GM23248 (cell line): Measurements from ENCODE around the gene PIP5K1C. TPM values are rescaled to one million over a fixed set of nuclear protein-coding genes. Genes with fewer than 3 reads are reported as not detected.

ENCODE experiments used
- DNase-seq: peaks from one replicate; pipeline ENCODE4 v3.0.0-alpha.2; 2015
- H2AFZ ChIP-seq: fragments of 200-600 bp; sonication (generic); 2 replicates; pipeline ENCODE4 v1.6.1; 2016; ENCODE audit warnings: antibody characterized with exemption
- H3F3A ChIP-seq: fragments of 200-600 bp; sonication (generic); 2 replicates; pipeline ENCODE4 v1.6.1; 2016; ENCODE audit warnings: mild to moderate bottlenecking, antibody characterized with exemption, mixed run types; ENCODE audit not compliant: insufficient read depth
- H3K27ac ChIP-seq: fragments of 200-600 bp; sonication (generic); 2 replicates; pipeline ENCODE4 v1.5.1; 2016; ENCODE audit warnings: mild to moderate bottlenecking
- H3K27me3 ChIP-seq: fragments of 200-600 bp; sonication (generic); replicated peaks from 2 replicates; pipeline ENCODE4 v1.6.1; 2016; ENCODE audit warnings: mild to moderate bottlenecking; ENCODE audit not compliant: insufficient read depth
- H3K36me3 ChIP-seq: fragments of 200-600 bp; sonication (generic); 2 replicates; pipeline ENCODE4 v1.6.1; 2016; ENCODE audit warnings: low read depth, mild to moderate bottlenecking
- H3K4me1 ChIP-seq: fragments of 200-600 bp; sonication (generic); 2 replicates; pipeline ENCODE4 v1.6.1; 2016; ENCODE audit warnings: mild to moderate bottlenecking; ENCODE audit not compliant: insufficient read depth
- H3K4me2 ChIP-seq: fragments of 200-600 bp; sonication (generic); one replicate; pipeline ENCODE4 v1.6.1; 2016; ENCODE audit warnings: mild to moderate bottlenecking; ENCODE audit not compliant: unreplicated experiment
- H3K4me3 ChIP-seq: fragments of 200-600 bp; sonication (generic); 2 replicates; pipeline ENCODE4 v1.5.1; 2016; ENCODE audit warnings: mild to moderate bottlenecking
- H3K79me2 ChIP-seq: fragments of 200-600 bp; sonication (generic); 2 replicates; pipeline ENCODE4 v1.6.1; 2016; ENCODE audit warnings: mild to moderate bottlenecking; ENCODE audit not compliant: insufficient read depth
- H3K9ac ChIP-seq: fragments of 200-600 bp; sonication (generic); 2 replicates; pipeline ENCODE4 v1.6.1; 2016; ENCODE audit warnings: mild to moderate bottlenecking
- H3K9me2 ChIP-seq: fragments of 200-600 bp; sonication (generic); 2 replicates; pipeline ENCODE4 v1.6.1; 2016; ENCODE audit warnings: mixed run types, mild to moderate bottlenecking, moderate library complexity; ENCODE audit not compliant: insufficient read depth
- H3K9me3 ChIP-seq: fragments of 200-600 bp; sonication (generic); one replicate; pipeline ENCODE4 v1.6.1; 2017; ENCODE audit warnings: low read depth
- H4K20me1 ChIP-seq: fragments of 200-600 bp; sonication (generic); 2 replicates; pipeline ENCODE4 v1.6.0; 2016; ENCODE audit not compliant: insufficient read depth
- EZH2 ChIP-seq: fragments of 200-600 bp; sonication (generic); IDR thresholded peaks from 2 replicates; pipeline ENCODE4 v1.6.1; 2018; ENCODE audit warnings: antibody characterized with exemption, mild to moderate bottlenecking; ENCODE audit not compliant: insufficient read depth, poor library complexity, severe bottlenecking
- EZH2phosphoT487 ChIP-seq: fragments of 200-600 bp; sonication (generic); IDR thresholded peaks from 2 replicates; pipeline ENCODE4 v1.6.1; 2018; ENCODE audit warnings: antibody characterized with exemption, moderate library complexity, mild to moderate bottlenecking, low read depth; ENCODE audit not compliant: insufficient read depth
- WGBS, 2 experiments: methylation state at CpG; one replicate each; pipeline ENCODE4 v1.1.6; 2015 to 2017; ENCODE audit warnings: low lambda C conversion rate in 2 of 2, low coverage in 1 of 2; ENCODE audit errors: missing lambda C conversion rate in 2 of 2; 5-methylcytosine and 5-hydroxymethylcytosine counted together
- in situ Hi-C: fragments of 300-500 bp; cut with MboI; formaldehyde crosslinking; loops from 2 replicates; pipeline ENCODE4 v1.15.0; 2020
- polyA plus RNA-seq: library from polyadenylated mRNA; unstranded; fragments of >200 nt; fragmentation: Nextera tagmentation; extraction: Ambion mirVana; gene quantifications from 2 replicates; pipeline ENCODE4 v1.2.1, GENCODE V29; 2016
- total RNA-seq: library from RNA; depleted of rRNA; stranded (reverse); fragments of >200 nt; shearing (Covaris generic); gene quantifications from 2 replicates; pipeline ENCODE4 v1.2.3, GENCODE V29; 2014

The PIP5K1C gene
- total and polyA plus RNA-seq, 2 experiments from 2014 or later, result 31.2 to 34.0 TPM

DNA sequence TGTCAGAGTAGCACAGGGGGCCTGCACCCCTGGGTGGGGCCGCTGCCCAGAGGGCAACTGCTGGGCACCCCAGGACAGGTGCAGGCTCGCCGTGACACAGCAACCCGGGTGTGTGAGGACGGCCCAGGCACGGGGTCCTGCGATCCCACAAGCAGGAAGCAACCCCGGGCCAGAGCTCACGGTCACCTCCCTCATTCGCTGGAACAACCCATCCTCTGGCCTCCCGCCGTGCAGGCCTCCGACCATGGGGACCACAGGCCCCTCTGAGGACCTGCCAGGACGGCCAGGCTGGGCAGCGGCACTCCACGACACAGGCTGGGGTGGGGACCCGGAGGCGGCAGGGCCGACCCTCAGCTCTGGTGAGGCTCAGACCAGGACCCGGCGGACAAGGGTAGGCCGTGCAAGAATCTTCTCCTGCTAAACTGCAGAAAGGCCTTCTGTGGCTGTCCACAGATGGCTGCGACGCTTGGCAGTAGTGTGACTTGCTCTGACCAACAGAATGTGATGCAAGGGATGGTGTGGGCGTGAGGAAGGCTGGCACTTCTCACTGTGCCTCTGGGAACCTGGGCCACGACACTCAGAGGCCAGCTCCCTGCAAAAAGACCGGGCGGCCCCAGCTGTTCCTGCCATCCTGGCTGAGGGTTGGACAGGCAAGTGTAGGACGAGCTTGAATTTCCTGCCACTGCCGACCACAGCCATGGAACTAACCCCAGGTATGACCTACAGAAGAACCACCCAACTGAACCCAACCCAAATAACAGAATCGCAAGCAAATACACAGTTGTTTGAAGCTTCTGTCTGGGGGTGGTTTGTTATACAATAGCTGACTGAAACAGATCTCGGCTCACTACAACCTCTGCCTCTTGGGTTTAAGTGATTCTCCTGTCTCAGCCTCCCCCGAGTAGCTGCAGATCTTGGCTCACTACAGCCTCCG is 26.5 kb downstream of the PIP5K1C start:
- H3K79me2 ChIP-seq, result peaks cover 50% of the 10 kb centered on the region
- TF ChIP-seq EZH2phosphoT487 (no peak), EZH2 (no peak)
- DNase-seq, result no peak
- no peaks in the 10 kb centered on the region for H3K27me3 ChIP-seq
- no peaks in the 10 kb centered on the region for H3K9me2 ChIP-seq
- no peaks in the 10 kb centered on the region for H3F3A ChIP-seq
- H3K4me1 ChIP-seq, result peaks cover 12% of the 10 kb centered on the region
- H4K20me1 ChIP-seq, result no peaks in the 10 kb centered on the region
- no peak overlapping the region for H3K9ac ChIP-seq
- no peaks in the 10 kb centered on the region for H3K36me3 ChIP-seq
- H3K27ac ChIP-seq, result no peak overlapping the region
- no peak overlapping the region for H2AFZ ChIP-seq
- no peak overlapping the region for H3K4me3 ChIP-seq
- no peak overlapping the region for H3K4me2 ChIP-seq
- no peaks in the 10 kb centered on the region for H3K9me3 ChIP-seq
- WGBS, 2 experiments, result 93 to 94% methylated on average over 32 to 33 of the region's 34 CpGs
- in situ Hi-C loops, result no loop called here

GRCh38 chr19:3672993-3673392 is 27.3 kb downstream of the PIP5K1C start:
- in situ Hi-C loops, result no loop called here
- no peaks in the 10 kb centered on the region for H3F3A ChIP-seq

DNA sequence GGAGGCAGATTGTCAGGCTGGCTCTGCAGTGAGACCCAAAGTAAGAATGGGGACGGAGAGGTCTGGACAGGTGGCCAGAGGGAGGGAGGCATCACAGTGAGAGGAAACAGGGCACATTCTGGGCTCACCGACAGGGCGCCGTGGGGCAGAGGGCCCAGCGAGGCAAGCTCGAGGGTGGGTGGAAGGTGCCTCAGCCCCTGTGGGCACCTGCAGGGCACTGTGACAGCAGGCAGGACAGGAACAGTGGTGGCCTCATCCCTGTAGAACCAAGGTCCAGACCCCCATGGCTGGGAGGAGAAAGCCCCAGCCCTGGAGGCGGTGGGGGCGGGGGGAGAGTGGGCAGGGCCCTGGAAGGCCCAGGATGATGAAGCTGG is 27.7 kb downstream of the PIP5K1C start:
- Histone ChIP-seq H3K79me2 (peaks cover 50% of the 10 kb centered on the region), H3K27ac (no peak overlapping the region), H3K9ac (no peak overlapping the region), H4K20me1 (no peaks in the 10 kb centered on the region), H3K4me1 (peaks cover 12% of the 10 kb centered on the region), H3K9me3 (no peaks in the 10 kb centered on the region), H3K36me3 (no peaks in the 10 kb centered on the region), H3K27me3 (no peaks in the 10 kb centered on the region), H3K4me3 (no peak overlapping the region), H3F3A (no peaks in the 10 kb centered on the region), H2AFZ (no peak overlapping the region), H3K9me2 (no peaks in the 10 kb centered on the region), H3K4me2 (no peak overlapping the region)
- DNase-seq, result no peak
- TF ChIP-seq EZH2phosphoT487 (no peak), EZH2 (no peak)
- WGBS, 2 experiments, result 93 to 96% methylated on average over 6 to 8 of the region's 8 CpGs
- in situ Hi-C loops, result no loop called here

More at GRCh38 chr19:3672993-3673392, 27.3 kb downstream of the PIP5K1C start:
- TF ChIP-seq EZH2phosphoT487 (no peak), EZH2 (no peak)
- Histone ChIP-seq H4K20me1 (no peaks in the 10 kb centered on the region), H3K9me3 (no peaks in the 10 kb centered on the region), H3K36me3 (no peaks in the 10 kb centered on the region), H3K4me3 (no peak overlapping the region), H3K4me2 (no peak overlapping the region), H3K27ac (no peak overlapping the region), H3K79me2 (peaks cover 50% of the 10 kb centered on the region), H3K9me2 (no peaks in the 10 kb centered on the region), H3K27me3 (no peaks in the 10 kb centered on the region), H2AFZ (no peak overlapping the region), H3K4me1 (peaks cover 12% of the 10 kb centered on the region), H3K9ac (no peak overlapping the region)
- DNase-seq, result no peak
- WGBS, 2 experiments, result 98 to 100% methylated on average over 10 to 13 of the region's 13 CpGs

DNA sequence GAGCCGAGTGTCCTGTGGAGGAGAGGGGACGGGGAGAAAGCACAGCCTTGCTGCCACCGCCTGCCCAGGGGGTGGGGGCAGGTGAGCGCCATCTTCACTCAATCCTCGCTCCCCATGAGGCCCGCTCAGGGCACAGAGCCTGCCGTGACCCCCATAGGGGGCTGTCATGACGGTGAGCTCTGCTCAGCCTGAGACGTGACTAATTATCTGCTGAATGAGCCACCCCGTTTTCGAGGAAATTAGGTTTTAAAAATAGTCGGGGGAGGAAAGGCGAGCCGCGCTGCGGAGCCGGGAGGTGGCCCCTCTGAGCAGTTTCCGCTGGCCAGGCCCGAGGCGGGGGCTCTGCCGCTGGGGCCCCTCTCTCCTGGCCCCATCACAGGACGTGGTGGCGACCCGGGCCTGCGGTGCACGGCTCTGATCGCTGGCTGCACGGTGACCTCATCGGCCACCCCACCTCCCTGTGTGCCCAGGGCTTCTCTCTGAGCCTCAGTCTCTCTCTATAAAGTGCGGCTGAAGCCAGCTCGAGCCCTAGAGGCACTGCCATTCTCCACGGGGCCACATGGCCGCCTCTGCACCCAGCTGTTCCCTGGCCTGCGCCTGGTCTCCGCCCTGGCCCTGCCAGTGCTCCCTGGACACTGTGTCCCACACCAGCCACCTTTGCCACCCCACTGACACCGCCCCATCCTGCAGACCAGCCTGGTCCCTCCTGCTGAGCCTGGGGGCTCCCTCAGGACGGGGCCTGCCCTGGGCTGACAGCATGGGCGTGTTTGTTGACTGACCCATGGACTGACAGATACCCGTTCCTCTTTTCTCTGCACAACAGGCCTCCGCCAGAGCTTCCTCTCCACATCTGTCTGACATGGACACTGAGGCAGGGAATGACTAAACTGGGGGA is 28.3 kb downstream of the PIP5K1C start:
- Histone ChIP-seq H3K4me1 (peaks cover 12% of the 10 kb centered on the region), H3K9ac (peak overlapping the region; percentile 87; the same call in 1 of the 2 replicates), H3K4me3 (no peak overlapping the region), H3K4me2 (no peak overlapping the region), H3K36me3 (no peaks in the 10 kb centered on the region), H2AFZ (no peak overlapping the region), H3F3A (no peaks in the 10 kb centered on the region), H4K20me1 (no peaks in the 10 kb centered on the region), H3K79me2 (peaks cover 50% of the 10 kb centered on the region), H3K27me3 (no peaks in the 10 kb centered on the region), H3K9me3 (no peaks in the 10 kb centered on the region), H3K27ac (peak overlapping the region; percentile 89), H3K9me2 (no peaks in the 10 kb centered on the region)
- WGBS, 2 experiments, result 85 to 86% methylated on average over 33 to 39 of the region's 40 CpGs
- in situ Hi-C loops, result no loop called here
- TF ChIP-seq EZH2phosphoT487 (no peak), EZH2 (no peak)
- no peak for DNase-seq
